SK-MEL-5 (cell line): ENCODE results near the gene EFNB3. TPM values are rescaled to one million over a fixed set of nuclear protein-coding genes. Genes with fewer than 3 reads are reported as not detected.
A peak's percentile ranks its signal among the peaks of the same experiment; 100 is the strongest.

Source experiments
- DNase-seq: peaks from one replicate; pipeline ENCODE4 v3.0.0-alpha.2; 2016; ENCODE audit warnings: low read depth, low spot score
- in situ Hi-C: cut with HindIII; loops from 2 replicates; pipeline ENCODE4 v1.10.0; 2016; ENCODE audit warnings: low sequenced_read_pairs, high pct_unique_total_duplicates, low pct_unique_long_range_greater_than_20kb
- total RNA-seq: library from RNA; depleted of rRNA; stranded (reverse); fragments of >200 nt; shearing (Covaris generic); gene quantifications from 2 replicates; pipeline ENCODE4 v1.2.3, GENCODE V29; 2014

EFNB3 gene
- total RNA-seq, 1 experiment from 2014 or later = 3.7 TPM

GRCh38 chr17:7713782-7714181, 8.8 kb downstream of the EFNB3 start:
- in situ Hi-C loops = no loop called here
- no peak for DNase-seq

- in situ Hi-C loops = no loop called here
- no peak for DNase-seq
These were observed 10.0 kb downstream of the EFNB3 start for GRCh38 chr17:7714721-7715594.

GRCh38 chr17:7715936-7716886, 11.2 kb downstream of the EFNB3 start:
- in situ Hi-C loops = no loop called here
- no peak for DNase-seq

- DNase-seq = peak; percentile 93
- in situ Hi-C loops = no loop called here
These were observed 12.1 kb downstream of the EFNB3 start, which contains the start of gene DNAH2 for GRCh38 chr17:7716901-7717755. DNAH2 (plus strand) TSS chr17:7717744; CDS start chr17:7719735, 1,991 bp downstream.

GRCh38 chr17:7717756-7718350, 12.9 kb downstream of the EFNB3 start:
- no peak for DNase-seq
- in situ Hi-C loops = no loop called here

GRCh38 chr17:7719661-7720060, 14.7 kb downstream of the EFNB3 start:
- in situ Hi-C loops = no loop called here
- DNase-seq = no peak

- no peak for DNase-seq
- in situ Hi-C loops = no loop called here
These were observed 15.1 kb downstream of the EFNB3 start for GRCh38 chr17:7720125-7720524.

GRCh38 chr17:7721612-7722011, 16.6 kb downstream of the EFNB3 start:
- peak; percentile 16 for DNase-seq
- in situ Hi-C loops = no loop called here

GRCh38 chr17:7727886-7728285, 22.9 kb downstream of the EFNB3 start:
- in situ Hi-C loops = no loop called here
- DNase-seq = no peak

GRCh38 chr17:7729816-7730215, 24.8 kb downstream of the EFNB3 start:
- in situ Hi-C loops = no loop called here
- DNase-seq = no peak

GRCh38 chr17:7732981-7733539, 28.1 kb downstream of the EFNB3 start:
- in situ Hi-C loops = no loop called here
- no peak for DNase-seq

GRCh38 chr17:7737601-7738000, 32.6 kb downstream of the EFNB3 start:
- in situ Hi-C loops = no loop called here
- DNase-seq = no peak

- in situ Hi-C loops = no loop called here
- no peak for DNase-seq
These were observed 34.7 kb downstream of the EFNB3 start for GRCh38 chr17:7739746-7740145.

GRCh38 chr17:7740481-7741001, 35.5 kb downstream of the EFNB3 start:
- in situ Hi-C loops = no loop called here

GRCh38 chr17:7742729-7743128, 37.7 kb downstream of the EFNB3 start:
- in situ Hi-C loops = no loop called here
- DNase-seq = no peak

More at GRCh38 chr17:7740481-7741001, 35.5 kb downstream of the EFNB3 start:
- DNase-seq = no peak

GRCh38 chr17:7744416-7744815, 39.4 kb downstream of the EFNB3 start:
- no peak for DNase-seq
- in situ Hi-C loops = no loop called here
